SK-N-SH treated with all-trans-retinoic acid at 6 μM for 48 hours (cell line): ENCODE measurements around the gene COBLL1.

ENCODE experiments used
- BACH2 ChIP-seq: fragments of 250-450 bp; sonication (Bioruptor Pico); IDR thresholded peaks from 2 replicates; pipeline ENCODE4 v1.9.0; 2021; ENCODE audit warnings: mild to moderate bottlenecking, borderline replicate concordance
- ESRRG ChIP-seq: fragments of 250-450 bp; sonication (Bioruptor Pico); IDR thresholded peaks from 2 replicates; pipeline ENCODE4 v1.6.1; 2021; ENCODE audit warnings: mild to moderate bottlenecking
- RARB ChIP-seq: fragments of 250-450 bp; sonication (Bioruptor Pico); IDR thresholded peaks from 2 replicates; pipeline ENCODE4 v1.8.0; 2021; ENCODE audit warnings: mild to moderate bottlenecking, moderate library complexity
- TOX ChIP-seq: fragments of 250-450 bp; sonication (Bioruptor Pico); IDR thresholded peaks from 2 replicates; pipeline ENCODE4 v1.8.0; 2021; ENCODE audit warnings: mild to moderate bottlenecking, moderate library complexity, borderline replicate concordance
- ZFP3 ChIP-seq: fragments of 250-450 bp; sonication (Bioruptor Pico); IDR thresholded peaks from 2 replicates; pipeline ENCODE4 v1.5.0; 2020; ENCODE audit warnings: mild to moderate bottlenecking, moderate library complexity
- ZNF70 ChIP-seq: fragments of 450-650 bp; formaldehyde crosslinking; IDR thresholded peaks from 2 replicates; pipeline ENCODE4 v1.5.0; 2020; ENCODE audit warnings: mild to moderate bottlenecking, moderate library complexity
- ZNF8 ChIP-seq: fragments of 450-650 bp; formaldehyde crosslinking; IDR thresholded peaks from 2 replicates; pipeline ENCODE4 v1.5.0; 2020; ENCODE audit warnings: mild to moderate bottlenecking, moderate library complexity
- TF ChIP-seq, protein P1 (sequence below): fragments of 250-450 bp; sonication (Bioruptor Pico); IDR thresholded peaks from 2 replicates; pipeline ENCODE4 v1.8.0; 2020; ENCODE audit warnings: mild to moderate bottlenecking, moderate library complexity, borderline replicate concordance

DNA sequence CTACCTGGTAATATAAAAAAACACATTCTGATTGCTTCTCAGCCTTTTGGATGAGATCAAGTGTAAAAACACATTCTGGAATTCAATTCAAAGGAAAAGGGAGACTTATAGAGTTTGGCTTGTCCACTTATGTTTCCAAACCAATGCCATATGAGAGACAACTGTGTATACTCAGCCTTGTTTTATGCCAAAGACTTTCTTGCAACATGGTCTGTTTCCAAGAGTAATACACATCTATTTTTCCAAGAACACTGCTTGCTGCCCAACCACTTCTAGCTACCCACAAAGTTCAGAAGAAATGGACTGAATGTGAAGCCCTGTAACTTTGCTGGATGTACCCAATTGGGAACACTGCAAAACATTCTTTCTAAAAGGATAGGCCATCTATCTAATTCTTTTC is 172.3 kb downstream of the COBLL1 start:
- TF ChIP-seq ZFP3 (CRISPR knock-in tag) (no peak), ZNF70 (CRISPR knock-in tag) (no peak), TOX (no peak), BACH2 (CRISPR knock-in tag) (no peak), ESRRG (no peak), ZNF8 (no peak), RARB (CRISPR knock-in tag) (no peak)
- TF ChIP-seq, protein P1, sequence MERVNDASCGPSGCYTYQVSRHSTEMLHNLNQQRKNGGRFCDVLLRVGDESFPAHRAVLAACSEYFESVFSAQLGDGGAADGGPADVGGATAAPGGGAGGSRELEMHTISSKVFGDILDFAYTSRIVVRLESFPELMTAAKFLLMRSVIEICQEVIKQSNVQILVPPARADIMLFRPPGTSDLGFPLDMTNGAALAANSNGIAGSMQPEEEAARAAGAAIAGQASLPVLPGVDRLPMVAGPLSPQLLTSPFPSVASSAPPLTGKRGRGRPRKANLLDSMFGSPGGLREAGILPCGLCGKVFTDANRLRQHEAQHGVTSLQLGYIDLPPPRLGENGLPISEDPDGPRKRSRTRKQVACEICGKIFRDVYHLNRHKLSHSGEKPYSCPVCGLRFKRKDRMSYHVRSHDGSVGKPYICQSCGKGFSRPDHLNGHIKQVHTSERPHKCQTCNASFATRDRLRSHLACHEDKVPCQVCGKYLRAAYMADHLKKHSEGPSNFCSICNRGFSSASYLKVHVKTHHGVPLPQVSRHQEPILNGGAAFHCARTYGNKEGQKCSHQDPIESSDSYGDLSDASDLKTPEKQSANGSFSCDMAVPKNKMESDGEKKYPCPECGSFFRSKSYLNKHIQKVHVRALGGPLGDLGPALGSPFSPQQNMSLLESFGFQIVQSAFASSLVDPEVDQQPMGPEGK (CRISPR knock-in tag): no peak
